WERI-Rb-1 (cell line): Measurements from ENCODE around the gene CHN1.

Experiments
- DNase-seq: peaks from one replicate; pipeline ENCODE4 v3.0.0-alpha.2; 2020
- H3K27ac ChIP-seq: fragments of 250-450 bp; sonication (Bioruptor Pico); 2 replicates; pipeline ENCODE4 v1.5.1; 2020; ENCODE audit warnings: mild to moderate bottlenecking, moderate library complexity
- H3K27me3 ChIP-seq: fragments of 250-450 bp; sonication (Bioruptor Pico); 2 replicates; pipeline ENCODE4 v1.5.1; 2021; ENCODE audit warnings: mild to moderate bottlenecking, low read depth, moderate library complexity; ENCODE audit not compliant: insufficient read depth, severe bottlenecking
- H3K36me3 ChIP-seq: fragments of 250-450 bp; sonication (Bioruptor Pico); 2 replicates; pipeline ENCODE4 v1.5.1; 2020; ENCODE audit warnings: mild to moderate bottlenecking, moderate library complexity
- H3K4me3 ChIP-seq: 2 replicates; pipeline ENCODE4 v1.5.1; 2011; ENCODE audit warnings: low read depth, mild to moderate bottlenecking, control low read depth, low read length
- H3K9me3 ChIP-seq: fragments of 250-450 bp; sonication (Bioruptor Pico); 2 replicates; pipeline ENCODE4 v1.5.1; 2021; ENCODE audit warnings: mild to moderate bottlenecking, moderate library complexity; ENCODE audit not compliant: severe bottlenecking
- CTCF ChIP-seq: IDR thresholded peaks from 2 replicates; pipeline ENCODE4 v1.5.1; 2011; ENCODE audit warnings: low read depth, mild to moderate bottlenecking, control low read depth, inconsistent platforms, low read length

Gene CHN1

DNA sequence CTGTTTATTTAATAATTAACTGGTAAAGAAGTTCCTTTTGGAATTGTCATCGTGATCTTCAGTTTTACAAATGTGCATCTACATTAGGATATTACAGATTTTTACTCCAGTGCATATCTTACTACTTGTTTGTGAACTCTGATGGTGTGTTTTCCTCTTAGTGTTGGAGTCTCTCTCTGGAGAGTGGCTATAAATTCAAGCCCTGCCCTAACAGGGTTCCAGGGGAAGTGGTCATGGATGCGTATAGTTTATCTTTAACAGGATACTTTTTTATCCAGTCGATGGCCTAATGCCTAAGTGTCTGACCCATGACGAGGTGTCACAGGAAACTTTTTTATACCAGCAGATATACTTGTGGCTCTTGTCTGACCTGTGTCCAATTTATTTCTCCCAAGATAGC lies 75.4 kb downstream of the CHN1 start:
- TF ChIP-seq CTCF, result no peak
- Histone ChIP-seq H3K27me3 (no peaks in the 10 kb centered on the region), H3K9me3 (peaks cover 9% of the 10 kb centered on the region), H3K36me3 (peaks cover 4% of the 10 kb centered on the region), H3K4me3 (no peak overlapping the region), H3K27ac (no peak overlapping the region)
- DNase-seq, result no peak

DNA sequence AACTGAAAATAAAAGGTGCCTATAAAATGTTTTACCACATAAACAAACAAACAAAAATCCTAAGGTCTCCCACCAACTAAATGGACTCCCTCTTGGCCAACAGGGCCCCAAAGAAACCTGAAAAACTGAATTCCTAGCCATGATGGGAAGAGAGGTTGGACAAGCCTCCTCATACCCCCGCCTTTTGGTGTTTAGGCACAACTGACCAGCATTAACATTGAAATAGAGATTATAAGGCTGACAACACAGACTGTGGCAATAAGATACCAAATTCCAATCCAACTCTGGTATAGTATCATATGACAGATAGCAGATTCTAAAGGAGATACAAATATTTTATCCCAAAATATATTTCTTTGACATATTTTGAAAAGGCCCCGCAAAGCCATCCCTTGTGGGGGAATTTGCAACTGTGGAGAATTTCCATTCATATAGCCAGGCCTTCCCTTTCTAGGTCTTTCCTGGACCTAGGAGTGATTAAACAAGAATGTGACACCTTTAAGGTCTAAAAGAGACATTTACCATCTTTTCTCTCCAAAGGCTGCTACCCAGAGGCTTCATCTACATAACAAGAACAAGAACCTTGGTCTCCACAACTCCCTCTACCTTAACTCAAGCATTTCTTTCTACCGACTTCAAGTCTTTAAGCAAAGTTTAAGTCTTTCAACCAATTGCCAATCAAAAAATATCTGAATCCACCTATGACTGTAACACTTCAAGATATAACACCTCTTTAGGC lies 80.0 kb downstream of the CHN1 start:
- H3K27me3 ChIP-seq, result no peaks in the 10 kb centered on the region
- no peak for DNase-seq
- no peaks in the 10 kb centered on the region; the same call in 1 of the 2 replicates for H3K36me3 ChIP-seq
- H3K4me3 ChIP-seq, result no peak overlapping the region
- no peak overlapping the region for H3K27ac ChIP-seq
- no peaks in the 10 kb centered on the region for H3K9me3 ChIP-seq
- TF ChIP-seq CTCF, result no peak

DNA sequence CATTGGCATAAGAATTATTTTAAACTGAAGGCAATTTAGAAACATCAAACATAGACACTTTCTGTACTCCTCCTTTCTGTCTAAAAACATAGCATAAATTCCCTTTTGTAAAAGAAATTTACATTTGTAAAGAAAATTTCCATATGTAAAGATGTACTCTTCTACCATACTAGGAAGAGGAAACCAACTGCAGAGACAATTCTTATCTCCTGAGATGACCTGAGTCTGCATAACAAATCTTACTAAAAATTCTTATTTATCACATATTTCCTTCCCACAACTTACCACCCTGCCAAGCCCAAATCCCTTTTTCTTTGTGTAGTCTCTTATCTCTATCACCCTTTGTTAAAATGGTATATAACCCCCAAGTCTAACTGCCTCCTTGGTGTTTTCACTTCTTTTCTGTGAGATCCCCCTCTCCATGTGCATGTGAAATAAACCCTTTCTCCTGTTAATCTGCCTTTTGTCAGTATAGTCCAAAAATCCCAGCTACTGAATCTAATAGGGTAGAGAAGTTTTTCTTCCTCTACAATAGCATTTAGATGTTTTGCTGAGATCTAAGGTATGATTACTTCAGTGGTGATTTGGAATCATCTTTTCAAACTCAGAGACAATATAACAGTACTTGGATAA lies 81.0 kb downstream of the CHN1 start:
- Histone ChIP-seq H3K9me3 (no peaks in the 10 kb centered on the region), H3K4me3 (no peak overlapping the region), H3K27ac (no peak overlapping the region), H3K27me3 (no peaks in the 10 kb centered on the region), H3K36me3 (no peaks in the 10 kb centered on the region; the same call in 1 of the 2 replicates)
- no peak for TF ChIP-seq CTCF
- no peak for DNase-seq

DNA sequence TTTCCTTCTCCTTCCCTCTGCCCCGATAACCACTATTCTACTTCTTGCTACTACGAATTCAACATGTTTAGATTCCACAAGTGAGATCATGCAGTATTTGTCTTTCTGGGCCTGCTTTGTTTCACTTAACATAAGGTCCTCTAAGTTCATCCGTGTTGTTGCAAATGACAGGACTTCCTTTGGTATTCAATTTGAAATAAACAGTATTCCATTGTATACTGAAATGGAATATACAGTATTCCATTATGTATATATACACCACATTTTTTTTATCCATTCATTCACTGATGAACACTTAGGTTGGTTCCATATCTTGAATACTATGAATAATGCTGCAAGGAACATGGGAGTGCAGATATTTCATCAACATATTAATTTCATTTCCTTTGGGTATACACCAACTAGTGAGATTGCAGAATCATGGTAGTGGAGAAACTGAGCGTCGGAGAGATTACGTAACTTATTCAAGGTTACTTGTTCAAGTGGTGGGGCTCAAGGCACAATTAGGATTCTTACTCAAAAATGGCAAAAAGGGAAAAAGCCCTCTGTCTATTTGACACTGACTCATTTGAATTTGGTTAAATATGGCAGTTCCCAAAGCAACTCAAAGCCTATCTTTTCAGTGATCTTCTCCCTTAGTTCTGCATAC lies 85.1 kb downstream of the CHN1 start:
- Histone ChIP-seq H3K27ac (no peak overlapping the region), H3K36me3 (no peaks in the 10 kb centered on the region; the same call in none of the 2 replicates), H3K9me3 (no peaks in the 10 kb centered on the region), H3K4me3 (no peak overlapping the region), H3K27me3 (no peaks in the 10 kb centered on the region)
- no peak for DNase-seq
- TF ChIP-seq CTCF, result no peak

DNA sequence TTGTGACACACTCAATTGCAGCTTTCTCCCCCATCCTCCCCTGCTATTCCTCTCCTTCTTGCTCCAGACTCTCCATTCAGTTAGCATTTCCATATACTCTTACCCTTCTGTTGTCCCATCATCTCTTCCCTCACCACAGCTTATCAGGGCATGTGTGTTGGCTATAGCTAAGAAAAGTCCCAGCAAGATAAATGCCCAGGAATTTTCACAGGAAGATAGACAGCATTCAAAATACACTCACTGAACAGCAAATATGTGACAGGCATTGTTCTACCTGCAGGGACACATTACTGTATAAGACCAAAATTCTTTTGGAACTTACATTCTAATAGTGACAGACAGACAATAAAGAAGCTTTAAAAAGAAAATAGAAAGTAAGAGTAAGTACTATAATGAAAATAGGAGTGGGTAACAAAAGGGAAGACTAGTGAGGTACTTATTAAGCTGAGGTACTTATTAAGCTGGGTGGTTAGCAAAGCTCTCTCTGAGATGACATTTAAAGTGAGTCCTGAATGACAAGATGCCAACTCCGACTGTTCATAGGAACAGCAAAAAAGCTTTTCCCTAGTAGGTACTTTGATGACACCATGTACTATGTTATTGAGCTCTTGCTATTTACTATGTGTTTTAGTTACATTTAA lies 86.2 kb downstream of the CHN1 start:
- no peak for DNase-seq
- Histone ChIP-seq H3K27me3 (no peaks in the 10 kb centered on the region), H3K9me3 (no peaks in the 10 kb centered on the region), H3K36me3 (peaks cover 7% of the 10 kb centered on the region), H3K4me3 (no peak overlapping the region), H3K27ac (no peak overlapping the region)
- no peak for TF ChIP-seq CTCF
